PC-9 (cell line): ENCODE measurements around the gene NF1.
"Not testable (repeated sequence)": the region's sequence is repeated elsewhere in the genome, so short reads cannot be mapped to it uniquely, and the experiment has no call there.

Source experiments
- CTCF ChIP-seq: fragments of 200-600 bp; sonication (generic); conservative IDR thresholded peaks from 2 replicates; pipeline ENCODE4 v1.6.1; 2017; ENCODE audit warnings: mixed run types, antibody characterized with exemption, mild to moderate bottlenecking, moderate library complexity
- EZH2 ChIP-seq: fragments of 200-600 bp; sonication (generic); IDR thresholded peaks from 2 replicates; pipeline ENCODE4 v1.8.0; 2017; ENCODE audit warnings: antibody characterized with exemption, low read depth

GRCh38 chr17:31383488-31383887 is 288.7 kb downstream of the NF1 start:
- not testable (repeated sequence) for TF ChIP-seq CTCF, EZH2
